Measurements from ENCODE around the gene SLC9A1.

- TF ChIP-seq CTCF (IDR thresholded peaks at IDR 0.05): no peak
- no peak for TF ChIP-seq POLR2A (IDR thresholded peaks at IDR 0.05)
Observed at GRCh38 chr1:27116697-27117096, 38.2 kb downstream of the SLC9A1 start.

All from lower leg skin (tissue), 3 donors.